ENCODE results near the gene AGAP4. TPM values are rescaled to one million over a fixed set of nuclear protein-coding genes. Genes with fewer than 3 reads are reported as not detected.

AGAP4 gene
- total RNA-seq, 1 experiment from 2014 or later: 20.4 TPM

GRCh38 chr10:45819552-45819951 lies 27.7 kb downstream of the AGAP4 start:
- H2BK5ac ChIP-seq (ENCODE audit: insufficient read length, low read length): no peak overlapping the region
- no peak overlapping the region for H3K23ac ChIP-seq (ENCODE audit: insufficient read length, low read depth, low read length)
- no CpG with 5 or more reads among the region's 9 CpGs for WGBS (ENCODE audit: extremely low coverage, insufficient read length, low lambda C conversion rate)
- H2BK12ac ChIP-seq (ENCODE audit: insufficient read length, low read depth, low read length): no peak overlapping the region
- H3T11ph ChIP-seq (ENCODE audit: low read length): no peak overlapping the region
- no peak overlapping the region for H4K91ac ChIP-seq (ENCODE audit: insufficient read length, low read depth, low read length)
- H4K5ac ChIP-seq (ENCODE audit: insufficient read length, low read depth, low read length): no peak overlapping the region
- H2BK20ac ChIP-seq (ENCODE audit: low read depth, low read length, poor library complexity, severe bottlenecking): no peak overlapping the region
- no peaks in the 10 kb centered on the region for H3K4me1 ChIP-seq (ENCODE audit: insufficient read depth, low read length)
- peaks cover 2 to 7% (median 7%) of the 10 kb centered on the region in 3 experiments; a peak in 3 of 7 replicates for H3K36me3 Mint-ChIP-seq (ENCODE audit: insufficient read depth in 1 of 3, low read depth in 3 of 3)
- H3K4me2 ChIP-seq (ENCODE audit: insufficient read depth, insufficient read length, low read length): no peak overlapping the region
- H3K27me3 ChIP-seq (ENCODE audit: insufficient read depth, low read length): no peaks in the 10 kb centered on the region
- H3K79me2 ChIP-seq (ENCODE audit: insufficient read depth, low read length): no peaks in the 10 kb centered on the region
- H3K4me3 Mint-ChIP-seq: no peak overlapping the region
- H3K56ac ChIP-seq (ENCODE audit: insufficient read length, low read depth, low read length): no peak overlapping the region
- no peaks in the 10 kb centered on the region for H4K20me1 ChIP-seq (ENCODE audit: control insufficient read depth, insufficient read depth, insufficient read length)
- H3K4me1 Mint-ChIP-seq: no peaks in the 10 kb centered on the region
- no peak for TF ChIP-seq CTCF (conservative IDR thresholded peaks at IDR 0.05)
- no peak overlapping the region for H3K27ac ChIP-seq (ENCODE audit: insufficient read length, low read depth, low read length)
- no peak for DNase-seq
- no peak overlapping the region for H3K4ac ChIP-seq (ENCODE audit: low read depth, low read length)
- H2AK5ac ChIP-seq (ENCODE audit: insufficient read length, low read length): no peak overlapping the region
- no peak overlapping the region for H3K18ac ChIP-seq (ENCODE audit: insufficient read length, low read depth, low read length)
- H3K14ac ChIP-seq (ENCODE audit: insufficient read depth, low read length): 0 out of 2 replicates have a peak overlapping the region, but pooled peaks have one; percentile 24
- H3K9ac ChIP-seq (ENCODE audit: extremely low read depth, insufficient read length, low read length): no peak overlapping the region
- no peak overlapping the region for H2AFZ ChIP-seq (ENCODE audit: low read length)
- no peaks in the 10 kb centered on the region for H3K23me2 ChIP-seq (ENCODE audit: insufficient read length, low read depth, low read length, poor library complexity, severe bottlenecking)
- H3K9me3 ChIP-seq (ENCODE audit: control insufficient read depth, low read depth, low read length): no peaks in the 10 kb centered on the region
- H3K27me3 Mint-ChIP-seq (ENCODE audit: low read depth): peaks cover 3% of the 10 kb centered on the region; the same call in 1 of the 2 replicates
- H4K8ac ChIP-seq (replicated peaks; ENCODE audit: insufficient read length, low read depth, low read length): no peak overlapping the region
- no peak overlapping the region for H2BK15ac ChIP-seq (ENCODE audit: low read depth, low read length)
- no peaks in the 10 kb centered on the region for H3K79me1 ChIP-seq (ENCODE audit: insufficient read depth, low read depth, low read length, poor library complexity, severe bottlenecking)
- H3K27ac Mint-ChIP-seq: no peak overlapping the region; a peak in 1 of 7 replicates
- no peak overlapping the region for H2BK120ac ChIP-seq (ENCODE audit: low read depth, low read length, poor library complexity, severe bottlenecking)
- H3K9me3 Mint-ChIP-seq: peaks cover 12 to 14% of the 10 kb centered on the region in 2 experiments; a peak in 4 of 5 replicates

Measured in H9 (cell line).